Measurements from ENCODE around the gene ALKBH6. TPM values are rescaled to one million over a fixed set of nuclear protein-coding genes. Genes with fewer than 3 reads are reported as not detected.

The ALKBH6 gene
- total and polyA plus RNA-seq, 2 of the 13 experiments (the other 11 are each of a cell fraction or from before 2014, with no cell fraction given), result 13.7 to 18.1 TPM

DNA sequence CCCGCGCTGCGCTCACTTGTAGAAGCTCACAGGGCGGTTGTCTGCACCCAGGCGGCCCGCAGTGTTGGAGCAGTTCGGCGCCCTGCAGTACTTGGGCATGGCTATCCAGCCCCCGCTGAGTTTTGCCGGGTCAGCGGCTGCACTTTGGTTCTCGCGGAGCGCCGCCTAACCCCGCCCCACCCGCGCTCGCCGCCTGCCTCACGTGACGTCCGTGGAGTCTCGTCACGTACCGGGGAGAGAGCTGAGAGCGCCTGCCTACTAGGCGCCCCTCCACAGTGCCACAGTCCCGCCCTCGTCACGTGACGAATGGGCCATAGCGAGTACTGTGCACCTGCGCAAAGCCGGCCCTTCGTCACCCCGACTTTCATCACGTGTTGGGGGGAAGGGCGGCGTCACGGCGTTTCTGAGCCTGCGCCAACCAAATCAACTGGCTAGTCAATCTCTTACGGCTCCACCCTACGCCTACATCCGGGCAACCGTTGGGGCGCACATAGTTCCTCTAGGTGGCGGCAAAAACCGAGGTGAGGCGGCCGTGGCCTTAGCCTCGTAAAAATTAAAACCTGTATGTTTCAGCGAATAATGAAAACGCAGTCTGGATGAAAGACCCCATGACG lies 40.2 kb upstream of the ALKBH6 start, which contains the start of gene THAP8 (continued):
- TF ChIP-seq, protein P1, sequence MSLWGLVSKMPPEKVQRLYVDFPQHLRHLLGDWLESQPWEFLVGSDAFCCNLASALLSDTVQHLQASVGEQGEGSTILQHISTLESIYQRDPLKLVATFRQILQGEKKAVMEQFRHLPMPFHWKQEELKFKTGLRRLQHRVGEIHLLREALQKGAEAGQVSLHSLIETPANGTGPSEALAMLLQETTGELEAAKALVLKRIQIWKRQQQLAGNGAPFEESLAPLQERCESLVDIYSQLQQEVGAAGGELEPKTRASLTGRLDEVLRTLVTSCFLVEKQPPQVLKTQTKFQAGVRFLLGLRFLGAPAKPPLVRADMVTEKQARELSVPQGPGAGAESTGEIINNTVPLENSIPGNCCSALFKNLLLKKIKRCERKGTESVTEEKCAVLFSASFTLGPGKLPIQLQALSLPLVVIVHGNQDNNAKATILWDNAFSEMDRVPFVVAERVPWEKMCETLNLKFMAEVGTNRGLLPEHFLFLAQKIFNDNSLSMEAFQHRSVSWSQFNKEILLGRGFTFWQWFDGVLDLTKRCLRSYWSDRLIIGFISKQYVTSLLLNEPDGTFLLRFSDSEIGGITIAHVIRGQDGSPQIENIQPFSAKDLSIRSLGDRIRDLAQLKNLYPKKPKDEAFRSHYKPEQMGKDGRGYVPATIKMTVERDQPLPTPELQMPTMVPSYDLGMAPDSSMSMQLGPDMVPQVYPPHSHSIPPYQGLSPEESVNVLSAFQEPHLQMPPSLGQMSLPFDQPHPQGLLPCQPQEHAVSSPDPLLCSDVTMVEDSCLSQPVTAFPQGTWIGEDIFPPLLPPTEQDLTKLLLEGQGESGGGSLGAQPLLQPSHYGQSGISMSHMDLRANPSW (CRISPR knock-in tag; IDR thresholded peaks at IDR 0.05; ENCODE audit: borderline replicate concordance), result peak; percentile 22; the same call in 1 of the 2 replicates
- no peak; the same call in 1 of the 2 replicates for TF ChIP-seq ZFP41 (CRISPR knock-in tag; IDR thresholded peaks at IDR 0.05; ENCODE audit: borderline replicate concordance)
- TF ChIP-seq HNRNPLL (IDR thresholded peaks at IDR 0.05; ENCODE audit: low read depth, low read length, poor library complexity, severe bottlenecking), result peak; percentile 80
- no peak for TF ChIP-seq ZNF138 (CRISPR knock-in tag; IDR thresholded peaks at IDR 0.05; ENCODE audit: low read depth)
- no peak for TF ChIP-seq NFIC (IDR thresholded peaks at IDR 0.05; ENCODE audit: low read length)
- no peak for TF ChIP-seq ZSCAN30 (CRISPR knock-in tag; IDR thresholded peaks at IDR 0.05)
- TF ChIP-seq ZSCAN9 (CRISPR knock-in tag; IDR thresholded peaks at IDR 0.05; ENCODE audit: borderline replicate concordance), result no peak; the same call in 1 of the 2 replicates
- TF ChIP-seq MAF1 (CRISPR knock-in tag; IDR thresholded peaks at IDR 0.05; ENCODE audit: borderline replicate concordance), result 0 out of 2 replicates have a peak, but pooled peaks have one; percentile 29
- TF ChIP-seq PATZ1 (CRISPR knock-in tag; IDR thresholded peaks at IDR 0.05), result peak; percentile 74
- TF ChIP-seq ZNF17 (CRISPR knock-in tag; IDR thresholded peaks at IDR 0.05), result no peak
- TF ChIP-seq ZNF570 (CRISPR knock-in tag; IDR thresholded peaks at IDR 0.05; ENCODE audit: borderline replicate concordance), result no peak
- TF ChIP-seq, protein P2, sequence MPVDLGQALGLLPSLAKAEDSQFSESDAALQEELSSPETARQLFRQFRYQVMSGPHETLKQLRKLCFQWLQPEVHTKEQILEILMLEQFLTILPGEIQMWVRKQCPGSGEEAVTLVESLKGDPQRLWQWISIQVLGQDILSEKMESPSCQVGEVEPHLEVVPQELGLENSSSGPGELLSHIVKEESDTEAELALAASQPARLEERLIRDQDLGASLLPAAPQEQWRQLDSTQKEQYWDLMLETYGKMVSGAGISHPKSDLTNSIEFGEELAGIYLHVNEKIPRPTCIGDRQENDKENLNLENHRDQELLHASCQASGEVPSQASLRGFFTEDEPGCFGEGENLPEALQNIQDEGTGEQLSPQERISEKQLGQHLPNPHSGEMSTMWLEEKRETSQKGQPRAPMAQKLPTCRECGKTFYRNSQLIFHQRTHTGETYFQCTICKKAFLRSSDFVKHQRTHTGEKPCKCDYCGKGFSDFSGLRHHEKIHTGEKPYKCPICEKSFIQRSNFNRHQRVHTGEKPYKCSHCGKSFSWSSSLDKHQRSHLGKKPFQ (CRISPR knock-in tag; IDR thresholded peaks at IDR 0.05; ENCODE audit: insufficient replicate concordance), result peak; percentile 89
- TF ChIP-seq GATA4 (IDR thresholded peaks at IDR 0.05; ENCODE audit: borderline replicate concordance, low read depth), result peak; percentile 60; the same call in 1 of the 2 replicates
- TF ChIP-seq FOXK1 (CRISPR knock-in tag; IDR thresholded peaks at IDR 0.05; ENCODE audit: borderline replicate concordance, low read depth), result peak; percentile 57; the same call in 1 of the 2 replicates
- TF ChIP-seq, protein P3, sequence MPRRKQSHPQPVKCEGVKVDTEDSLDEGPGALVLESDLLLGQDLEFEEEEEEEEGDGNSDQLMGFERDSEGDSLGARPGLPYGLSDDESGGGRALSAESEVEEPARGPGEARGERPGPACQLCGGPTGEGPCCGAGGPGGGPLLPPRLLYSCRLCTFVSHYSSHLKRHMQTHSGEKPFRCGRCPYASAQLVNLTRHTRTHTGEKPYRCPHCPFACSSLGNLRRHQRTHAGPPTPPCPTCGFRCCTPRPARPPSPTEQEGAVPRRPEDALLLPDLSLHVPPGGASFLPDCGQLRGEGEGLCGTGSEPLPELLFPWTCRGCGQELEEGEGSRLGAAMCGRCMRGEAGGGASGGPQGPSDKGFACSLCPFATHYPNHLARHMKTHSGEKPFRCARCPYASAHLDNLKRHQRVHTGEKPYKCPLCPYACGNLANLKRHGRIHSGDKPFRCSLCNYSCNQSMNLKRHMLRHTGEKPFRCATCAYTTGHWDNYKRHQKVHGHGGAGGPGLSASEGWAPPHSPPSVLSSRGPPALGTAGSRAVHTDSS (CRISPR knock-in tag; conservative IDR thresholded peaks at IDR 0.05), result no peak
- no peak for TF ChIP-seq CBX1 (IDR thresholded peaks at IDR 0.05; ENCODE audit: low read depth)
- TF ChIP-seq ZNF12 (CRISPR knock-in tag; IDR thresholded peaks at IDR 0.05), result no peak
- TF ChIP-seq BRF2 (CRISPR knock-in tag; IDR thresholded peaks at IDR 0.05), result 0 out of 2 replicates have a peak, but pooled peaks have one; percentile 27
- no peak for TF ChIP-seq CC2D1A (CRISPR knock-in tag; IDR thresholded peaks at IDR 0.05)
- 0 out of 2 replicates have a peak, but pooled peaks have one; percentile 49 for TF ChIP-seq ZNF777 (CRISPR knock-in tag; IDR thresholded peaks at IDR 0.05)
- peak; percentile 100 for TF ChIP-seq ZNF205 (CRISPR knock-in tag; IDR thresholded peaks at IDR 0.05)

Measured in HepG2 (cell line).